ENCODE results near the gene HDAC4. TPM values are rescaled to one million over a fixed set of nuclear protein-coding genes. Genes with fewer than 3 reads are reported as not detected.

HDAC4 gene
- total and polyA plus RNA-seq, 2 experiments from 2014 or later: 9.3 to 10.8 TPM

- Histone ChIP-seq H3K4me1 (ENCODE audit: insufficient read depth) (peaks cover 41% of the 10 kb centered on the region), H3K27ac (no peak overlapping the region), H3K79me2 (peaks cover 87% of the 10 kb centered on the region), H2AFZ (no peak overlapping the region), H3K9me2 (replicated peaks; ENCODE audit: insufficient read depth) (no peaks in the 10 kb centered on the region), H3K36me3 (replicated peaks; ENCODE audit: insufficient read depth, low read depth) (no peaks in the 10 kb centered on the region), H3K27me3 (no peaks in the 10 kb centered on the region), H3K4me3 (no peak overlapping the region), H3K4me2 (no peak overlapping the region), H3K9me3 (ENCODE audit: low read depth) (no peaks in the 10 kb centered on the region), H4K20me1 (ENCODE audit: insufficient read depth, poor library complexity, severe bottlenecking) (no peaks in the 10 kb centered on the region)
- TF ChIP-seq EZH2phosphoT487 (IDR thresholded peaks at IDR 0.05; ENCODE audit: low read depth, severe bottlenecking, unreplicated experiment): no peak
- TF ChIP-seq EZH2 (IDR thresholded peaks at IDR 0.05; ENCODE audit: borderline replicate concordance): no peak
- TF ChIP-seq, protein P1, sequence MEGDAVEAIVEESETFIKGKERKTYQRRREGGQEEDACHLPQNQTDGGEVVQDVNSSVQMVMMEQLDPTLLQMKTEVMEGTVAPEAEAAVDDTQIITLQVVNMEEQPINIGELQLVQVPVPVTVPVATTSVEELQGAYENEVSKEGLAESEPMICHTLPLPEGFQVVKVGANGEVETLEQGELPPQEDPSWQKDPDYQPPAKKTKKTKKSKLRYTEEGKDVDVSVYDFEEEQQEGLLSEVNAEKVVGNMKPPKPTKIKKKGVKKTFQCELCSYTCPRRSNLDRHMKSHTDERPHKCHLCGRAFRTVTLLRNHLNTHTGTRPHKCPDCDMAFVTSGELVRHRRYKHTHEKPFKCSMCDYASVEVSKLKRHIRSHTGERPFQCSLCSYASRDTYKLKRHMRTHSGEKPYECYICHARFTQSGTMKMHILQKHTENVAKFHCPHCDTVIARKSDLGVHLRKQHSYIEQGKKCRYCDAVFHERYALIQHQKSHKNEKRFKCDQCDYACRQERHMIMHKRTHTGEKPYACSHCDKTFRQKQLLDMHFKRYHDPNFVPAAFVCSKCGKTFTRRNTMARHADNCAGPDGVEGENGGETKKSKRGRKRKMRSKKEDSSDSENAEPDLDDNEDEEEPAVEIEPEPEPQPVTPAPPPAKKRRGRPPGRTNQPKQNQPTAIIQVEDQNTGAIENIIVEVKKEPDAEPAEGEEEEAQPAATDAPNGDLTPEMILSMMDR (IDR thresholded peaks at IDR 0.05; ENCODE audit: poor library complexity): no peak
- 95% methylated on average over 10 of the region's 10 CpGs for WGBS (ENCODE audit: low lambda C conversion rate, missing lambda C conversion rate)
- DNase-seq (ENCODE audit: low spot score): no peak
Measured at GRCh38 chr2:239312081-239312511, 88.7 kb downstream of the HDAC4 start.

GRCh38 chr2:239311132-239312040, 89.4 kb downstream of the HDAC4 start:
- Histone ChIP-seq H3K27ac (peak overlapping the region; percentile 88), H3K4me3 (no peak overlapping the region), H3K27me3 (no peaks in the 10 kb centered on the region), H2AFZ (no peak overlapping the region), H3K4me2 (no peak overlapping the region), H3K36me3 (replicated peaks; ENCODE audit: insufficient read depth, low read depth) (no peaks in the 10 kb centered on the region), H3K4me1 (ENCODE audit: insufficient read depth) (peaks cover 46% of the 10 kb centered on the region), H4K20me1 (ENCODE audit: insufficient read depth, poor library complexity, severe bottlenecking) (no peaks in the 10 kb centered on the region), H3K79me2 (peaks cover 87% of the 10 kb centered on the region), H3K9me3 (ENCODE audit: low read depth) (no peaks in the 10 kb centered on the region), H3K9me2 (replicated peaks; ENCODE audit: insufficient read depth) (no peaks in the 10 kb centered on the region)
- TF ChIP-seq EZH2phosphoT487 (IDR thresholded peaks at IDR 0.05; ENCODE audit: low read depth, severe bottlenecking, unreplicated experiment): no peak
- no peak for TF ChIP-seq EZH2 (IDR thresholded peaks at IDR 0.05; ENCODE audit: borderline replicate concordance)
- TF ChIP-seq, protein P1 (IDR thresholded peaks at IDR 0.05; ENCODE audit: poor library complexity): no peak
- 80% methylated on average over 28 of the region's 28 CpGs for WGBS (ENCODE audit: low lambda C conversion rate, missing lambda C conversion rate)
- DNase-seq (ENCODE audit: low spot score): no peak

- TF ChIP-seq EZH2 (IDR thresholded peaks at IDR 0.05; ENCODE audit: borderline replicate concordance): no peak
- no peak for TF ChIP-seq EZH2phosphoT487 (IDR thresholded peaks at IDR 0.05; ENCODE audit: low read depth, severe bottlenecking, unreplicated experiment)
- TF ChIP-seq, protein P1 (IDR thresholded peaks at IDR 0.05; ENCODE audit: poor library complexity): no peak
- 95% methylated on average over 14 of the region's 14 CpGs for WGBS (ENCODE audit: low lambda C conversion rate, missing lambda C conversion rate)
- no peaks in the 10 kb centered on the region for H3K9me2 ChIP-seq (replicated peaks; ENCODE audit: insufficient read depth)
- no peaks in the 10 kb centered on the region for H3K27me3 ChIP-seq
- H3K4me2 ChIP-seq: no peak overlapping the region
- no peaks in the 10 kb centered on the region for H4K20me1 ChIP-seq (ENCODE audit: insufficient read depth, poor library complexity, severe bottlenecking)
- peaks cover 87% of the 10 kb centered on the region for H3K79me2 ChIP-seq
- H2AFZ ChIP-seq: no peak overlapping the region
- H3K36me3 ChIP-seq (replicated peaks; ENCODE audit: insufficient read depth, low read depth): no peaks in the 10 kb centered on the region
- H3K27ac ChIP-seq: peak overlapping the region; percentile 88
- no peaks in the 10 kb centered on the region for H3K9me3 ChIP-seq (ENCODE audit: low read depth)
- no peak overlapping the region for H3K4me3 ChIP-seq
- peaks cover 47% of the 10 kb centered on the region for H3K4me1 ChIP-seq (ENCODE audit: insufficient read depth)
- DNase-seq (ENCODE audit: low spot score): no peak
Measured at GRCh38 chr2:239310401-239311061, 90.3 kb downstream of the HDAC4 start.
